Measurements from ENCODE around the gene SETX. TPM values are rescaled to one million over a fixed set of nuclear protein-coding genes. Genes with fewer than 3 reads are reported as not detected.

The SETX gene
- total and polyA plus RNA-seq, 10 of the 15 experiments (the other 5 are each of a cell fraction or from before 2014, with no cell fraction given): 15.8 to 75.7 (median 37.0) TPM

- ChIA-PET SMC1A (ENCODE audit: uncharacterized antibody, unreplicated experiment) (interaction anchor here (0.7 kb wide), 1 partner anchor 15 kb away, joined by 3 read pairs; no protein-coding TSS in a partner anchor), CTCF (interaction anchor here (0.5 kb wide), 1 partner anchor 20 kb away, joined by 3 read pairs; no protein-coding TSS in a partner anchor), RAD21 (ENCODE audit: unreplicated experiment) (no interaction called here), POLR2A (no interaction called here)
- no peaks in the 10 kb centered on the region for H3K27me3 ChIP-seq (replicated peaks in 1 of 2; ENCODE audit: control insufficient read depth in 2 of 2, insufficient read depth in 2 of 2, low read length in 1 of 2)
- H3K9me3 ChIP-seq (replicated peaks; ENCODE audit: control insufficient read depth, insufficient read depth, low read length): no peaks in the 10 kb centered on the region
- WGBS (ENCODE audit: insufficient coverage, insufficient replicate concordance, low lambda C conversion rate, missing lambda C conversion rate): 100% methylated on average over 2 of the region's 2 CpGs
- H3K9ac ChIP-seq (ENCODE audit: control insufficient read depth, insufficient read depth, low read length): no peak overlapping the region
- no peak overlapping the region for H3K27ac ChIP-seq (ENCODE audit: control insufficient read depth, insufficient read depth)
- in situ Hi-C loops (cut with MboI): no loop called here
- no TSS peak for BruUV-seq (replicated peaks)
- peaks cover 4 to 25% of the 10 kb centered on the region in 2 experiments for H3K36me3 ChIP-seq (ENCODE audit: control insufficient read depth in 2 of 2, insufficient read depth in 2 of 2, low read length in 1 of 2)
- no peaks in the 10 kb centered on the region for H3K4me1 ChIP-seq (ENCODE audit: control insufficient read depth, insufficient read depth, low read length)
- no peaks in the 10 kb centered on the region; the same call in 1 of the 2 replicates for H4K20me1 ChIP-seq (ENCODE audit: control insufficient read depth, insufficient read depth)
- no peak for ATAC-seq
- intact Hi-C loops (cut with micrococcal nuclease; ENCODE audit: unreplicated experiment): no loop called here
- DNase-seq (ENCODE audit: low read depth, low spot score): no peak
- no peak for TF ChIP-seq CREB1 (IDR thresholded peaks at IDR 0.05; ENCODE audit: low read depth)
- TF ChIP-seq KLF5 (IDR thresholded peaks at IDR 0.05; ENCODE audit: partially characterized antibody): no peak
- no peak for TF ChIP-seq ETV6 (conservative IDR thresholded peaks at IDR 0.05 in 1 of 2, IDR thresholded peaks at IDR 0.05 in 1 of 2; ENCODE audit: borderline replicate concordance in 1 of 2, low read depth in 1 of 2)
- H3K4me2 ChIP-seq (ENCODE audit: control insufficient read depth, insufficient read depth): no peak overlapping the region
- no peaks in the 10 kb centered on the region for H3K79me2 ChIP-seq (ENCODE audit: control insufficient read depth, insufficient read depth, low read length)
- no peak overlapping the region for H2AFZ ChIP-seq (ENCODE audit: control insufficient read depth, low read depth, low read length)
- no peak for FAIRE-seq
- no peak overlapping the region for H3K4me3 ChIP-seq
These were observed 65.8 kb downstream of the SETX start for GRCh38 chr9:132288966-132289365.

GRCh38 chr9:132288361-132288760 lies 66.4 kb downstream of the SETX start:
- CTCF ChIA-PET: no interaction called here
- Histone ChIP-seq H3K4me2 (ENCODE audit: control insufficient read depth, insufficient read depth) (no peak overlapping the region), H3K36me3 (ENCODE audit: control insufficient read depth in 2 of 2, insufficient read depth in 2 of 2, low read length in 1 of 2) (peaks cover 7 to 29% of the 10 kb centered on the region in 2 experiments), H3K79me2 (ENCODE audit: control insufficient read depth, insufficient read depth, low read length) (no peaks in the 10 kb centered on the region), H3K9me3 (replicated peaks; ENCODE audit: control insufficient read depth, insufficient read depth, low read length) (no peaks in the 10 kb centered on the region), H3K9ac (ENCODE audit: control insufficient read depth, insufficient read depth, low read length) (no peak overlapping the region), H3K4me3 (no peak overlapping the region), H3K27me3 (replicated peaks in 1 of 2; ENCODE audit: control insufficient read depth in 2 of 2, insufficient read depth in 2 of 2, low read length in 1 of 2) (no peaks in the 10 kb centered on the region), H3K4me1 (ENCODE audit: control insufficient read depth, insufficient read depth, low read length) (no peaks in the 10 kb centered on the region), H4K20me1 (ENCODE audit: control insufficient read depth, insufficient read depth) (no peaks in the 10 kb centered on the region), H2AFZ (ENCODE audit: control insufficient read depth, low read depth, low read length) (no peak overlapping the region), H3K27ac (ENCODE audit: control insufficient read depth, insufficient read depth) (no peak overlapping the region)
- in situ Hi-C loops (cut with MboI): no loop called here
- no peak for DNase-seq (ENCODE audit: low read depth, low spot score)
- SMC1A ChIA-PET (ENCODE audit: uncharacterized antibody, unreplicated experiment): interaction anchor here (1.1 kb wide), 1 partner anchor 9 kb away, joined by 3 read pairs; no protein-coding TSS in a partner anchor
- POLR2A ChIA-PET: no interaction called here
- ATAC-seq: no peak
- 0% methylated on average over 1 of the region's 1 CpG for WGBS (ENCODE audit: insufficient coverage, insufficient replicate concordance, low lambda C conversion rate, missing lambda C conversion rate)
- intact Hi-C loops (cut with micrococcal nuclease; ENCODE audit: unreplicated experiment): no loop called here
- RAD21 ChIA-PET (ENCODE audit: unreplicated experiment): no interaction called here
- no peak for FAIRE-seq
- BruUV-seq (replicated peaks): no TSS peak
- no peak for TF ChIP-seq ZSCAN29 (IDR thresholded peaks at IDR 0.05)
- no peak for TF ChIP-seq CHD4 (IDR thresholded peaks at IDR 0.05)
- TF ChIP-seq PKNOX1 (IDR thresholded peaks at IDR 0.05): no peak
- no peak for TF ChIP-seq KAT2A (conservative IDR thresholded peaks at IDR 0.05; ENCODE audit: control insufficient read depth, low read depth, low read length)
- no peak for TF ChIP-seq MXI1 (IDR thresholded peaks at IDR 0.05; ENCODE audit: low read depth, low read length)
- no peak for TF ChIP-seq RAD51 (IDR thresholded peaks at IDR 0.05)
- TF ChIP-seq RAD21 (IDR thresholded peaks at IDR 0.05; ENCODE audit: insufficient read depth, low read depth, low read length): no peak
- no peak for TF ChIP-seq RELA (IDR thresholded peaks at IDR 0.05; ENCODE audit: borderline replicate concordance, partially characterized antibody)
- TF ChIP-seq POLR2A (IDR thresholded peaks at IDR 0.05; ENCODE audit: low read depth, low read length): no peak
- TF ChIP-seq CREB1 (IDR thresholded peaks at IDR 0.05; ENCODE audit: low read depth): no peak
- TF ChIP-seq SUZ12 (IDR thresholded peaks at IDR 0.05; ENCODE audit: unreplicated experiment): no peak
- TF ChIP-seq ZNF687 (IDR thresholded peaks at IDR 0.05): no peak

Measured in GM12878 (cell line).